ENCODE results near the gene ERGIC1. TPM values are rescaled to one million over a fixed set of nuclear protein-coding genes. Genes with fewer than 3 reads are reported as not detected.

ERGIC1 gene
- total RNA-seq, 1 experiment from 2014 or later, result 77.0 TPM

DNA sequence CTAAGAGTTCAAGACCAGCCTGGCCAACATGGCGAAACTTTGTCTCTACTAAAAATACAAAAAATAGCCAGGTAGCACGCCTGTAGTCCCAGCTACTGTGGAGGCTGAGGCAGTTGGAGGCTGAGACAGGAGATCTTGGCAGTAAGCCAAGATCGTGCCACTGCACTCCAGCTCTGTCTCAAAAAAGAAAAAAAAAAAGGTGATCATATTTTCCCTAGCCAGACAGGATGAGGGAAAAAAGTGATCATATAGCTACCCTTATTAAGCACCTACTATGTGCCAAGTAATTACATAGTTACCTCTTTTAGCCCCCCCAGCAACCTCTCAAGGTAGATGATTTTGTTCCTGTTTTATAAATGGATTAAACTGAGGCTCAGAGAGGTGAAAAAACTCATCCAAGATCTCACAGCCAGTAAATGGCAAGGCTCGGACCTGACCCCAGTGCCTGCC lies 107.0 kb downstream of the ERGIC1 start:
- Histone ChIP-seq H2BK12ac (ENCODE audit: insufficient read length, low read depth, low read length) (no peak overlapping the region), H2BK120ac (ENCODE audit: low read depth, low read length, poor library complexity, severe bottlenecking) (no peak overlapping the region), H3K4me1 (ENCODE audit: insufficient read depth, low read length) (no peaks in the 10 kb centered on the region), H3K27ac (ENCODE audit: insufficient read length, low read depth, low read length) (no peak overlapping the region), H3K9me3 (ENCODE audit: control insufficient read depth, low read depth, low read length) (no peaks in the 10 kb centered on the region), H3K23ac (ENCODE audit: insufficient read length, low read depth, low read length) (no peak overlapping the region), H4K91ac (ENCODE audit: insufficient read length, low read depth, low read length) (no peak overlapping the region), H3K4ac (ENCODE audit: low read depth, low read length) (no peak overlapping the region), H4K20me1 (ENCODE audit: control insufficient read depth, insufficient read depth, insufficient read length) (no peaks in the 10 kb centered on the region), H3K23me2 (ENCODE audit: insufficient read length, low read depth, low read length, poor library complexity, severe bottlenecking) (no peaks in the 10 kb centered on the region), H4K8ac (replicated peaks; ENCODE audit: insufficient read length, low read depth, low read length) (no peak overlapping the region), H2AK5ac (ENCODE audit: insufficient read length, low read length) (no peak overlapping the region), H3K9ac (ENCODE audit: extremely low read depth, insufficient read length, low read length) (no peak overlapping the region), H2BK20ac (ENCODE audit: low read depth, low read length, poor library complexity, severe bottlenecking) (no peak overlapping the region), H3K27me3 (ENCODE audit: insufficient read depth, low read length) (no peaks in the 10 kb centered on the region), H3K18ac (ENCODE audit: insufficient read length, low read depth, low read length) (no peak overlapping the region), H2AFZ (ENCODE audit: low read length) (no peak overlapping the region), H3T11ph (ENCODE audit: low read length) (no peak overlapping the region), H3K79me2 (ENCODE audit: insufficient read depth, low read length) (no peaks in the 10 kb centered on the region), H3K56ac (ENCODE audit: insufficient read length, low read depth, low read length) (no peak overlapping the region), H3K79me1 (ENCODE audit: insufficient read depth, low read depth, low read length, poor library complexity, severe bottlenecking) (no peaks in the 10 kb centered on the region), H2BK15ac (ENCODE audit: low read depth, low read length) (no peak overlapping the region), H2BK5ac (ENCODE audit: insufficient read length, low read length) (no peak overlapping the region), H4K5ac (ENCODE audit: insufficient read length, low read depth, low read length) (no peak overlapping the region), H3K4me2 (ENCODE audit: insufficient read depth, insufficient read length, low read length) (no peak overlapping the region), H3K14ac (ENCODE audit: insufficient read depth, low read length) (no peak overlapping the region)
- TF ChIP-seq, protein P1, sequence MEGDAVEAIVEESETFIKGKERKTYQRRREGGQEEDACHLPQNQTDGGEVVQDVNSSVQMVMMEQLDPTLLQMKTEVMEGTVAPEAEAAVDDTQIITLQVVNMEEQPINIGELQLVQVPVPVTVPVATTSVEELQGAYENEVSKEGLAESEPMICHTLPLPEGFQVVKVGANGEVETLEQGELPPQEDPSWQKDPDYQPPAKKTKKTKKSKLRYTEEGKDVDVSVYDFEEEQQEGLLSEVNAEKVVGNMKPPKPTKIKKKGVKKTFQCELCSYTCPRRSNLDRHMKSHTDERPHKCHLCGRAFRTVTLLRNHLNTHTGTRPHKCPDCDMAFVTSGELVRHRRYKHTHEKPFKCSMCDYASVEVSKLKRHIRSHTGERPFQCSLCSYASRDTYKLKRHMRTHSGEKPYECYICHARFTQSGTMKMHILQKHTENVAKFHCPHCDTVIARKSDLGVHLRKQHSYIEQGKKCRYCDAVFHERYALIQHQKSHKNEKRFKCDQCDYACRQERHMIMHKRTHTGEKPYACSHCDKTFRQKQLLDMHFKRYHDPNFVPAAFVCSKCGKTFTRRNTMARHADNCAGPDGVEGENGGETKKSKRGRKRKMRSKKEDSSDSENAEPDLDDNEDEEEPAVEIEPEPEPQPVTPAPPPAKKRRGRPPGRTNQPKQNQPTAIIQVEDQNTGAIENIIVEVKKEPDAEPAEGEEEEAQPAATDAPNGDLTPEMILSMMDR (conservative IDR thresholded peaks at IDR 0.05), result no peak
- H3K27ac Mint-ChIP-seq, result no peak overlapping the region
- no CpG with 5 or more reads among the region's 4 CpGs for WGBS (ENCODE audit: extremely low coverage, insufficient read length, low lambda C conversion rate)
- H3K4me3 Mint-ChIP-seq, result no peak overlapping the region
- H3K36me3 Mint-ChIP-seq (ENCODE audit: insufficient read depth in 1 of 3, low read depth in 3 of 3), result peaks cover 21 to 57% (median 50%) of the 10 kb centered on the region in 3 experiments; a peak in 6 of 7 replicates
- H3K9me3 Mint-ChIP-seq, result no peaks in the 10 kb centered on the region
- DNase-seq, result no peak
- H3K27me3 Mint-ChIP-seq (ENCODE audit: low read depth), result no peaks in the 10 kb centered on the region; the same call in 1 of the 2 replicates
- H3K4me1 Mint-ChIP-seq, result peaks cover 21 to 23% of the 10 kb centered on the region in 2 experiments

All from H9 (cell line).